ENCODE data around the gene SLC37A4. TPM values are rescaled to one million over a fixed set of nuclear protein-coding genes. Genes with fewer than 3 reads are reported as not detected.
A peak's percentile ranks its signal among the peaks of the same experiment; 100 is the strongest.

The SLC37A4 gene
- polyA plus RNA-seq, 1 experiment: 21.4 TPM

DNA sequence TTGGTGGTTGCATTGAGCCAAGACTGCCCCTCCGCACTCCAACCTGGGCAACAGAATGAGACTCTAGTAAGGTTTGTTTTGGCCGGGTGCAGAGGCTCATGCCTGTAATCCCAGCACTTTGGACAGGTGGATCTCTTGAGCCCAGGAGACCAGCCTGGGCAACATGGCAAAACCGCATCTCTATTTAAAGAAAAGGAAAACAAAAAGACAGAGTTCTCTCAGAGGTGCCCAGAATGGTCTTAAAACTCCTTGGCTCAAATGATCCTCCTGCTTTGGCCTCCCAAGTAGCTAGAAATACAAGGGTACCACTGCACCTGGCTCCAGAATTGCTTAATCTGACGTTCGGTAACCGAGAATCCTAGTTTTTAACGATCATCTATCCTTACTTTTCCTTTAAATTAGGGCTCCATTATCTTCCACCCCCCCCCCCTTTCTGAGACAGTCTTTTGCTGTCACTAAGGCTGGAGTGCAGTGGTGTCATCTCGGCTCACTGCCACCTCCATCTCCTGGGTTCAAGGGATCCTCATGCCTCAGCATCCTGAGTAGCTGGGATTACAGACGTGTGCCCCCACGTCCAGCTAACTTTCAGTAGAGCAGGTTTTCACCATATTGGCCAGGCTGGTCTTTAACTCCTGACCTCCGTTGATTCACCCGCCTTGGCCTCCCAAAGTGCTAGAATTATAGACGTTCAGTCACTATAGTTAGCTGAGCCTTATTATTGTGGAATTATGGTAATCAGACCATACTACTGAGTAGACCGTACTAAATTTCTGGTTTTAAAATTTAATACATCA is 14.3 kb downstream of the SLC37A4 start:
- ChIA-PET CTCF (interaction anchor here (0.8 to 1.0 kb wide), 4 partner anchors 16 to 60 kb away, joined by 3 to 5 read pairs (median 4); partner anchors contain the start of genes CENATAC and UPK2), POLR2A (no interaction called here)
- DNase-seq (ENCODE audit: low read depth): no peak
- Histone ChIP-seq H3K27me3 (ENCODE audit: control insufficient read depth, insufficient read depth, low read length) (no peaks in the 10 kb centered on the region), H3K36me3 (ENCODE audit: control insufficient read depth, insufficient read depth, low read length) (peaks cover 11% of the 10 kb centered on the region), H3K4me3 (ENCODE audit: low read depth, low read length) (no peak overlapping the region)
- TF ChIP-seq, protein P1, sequence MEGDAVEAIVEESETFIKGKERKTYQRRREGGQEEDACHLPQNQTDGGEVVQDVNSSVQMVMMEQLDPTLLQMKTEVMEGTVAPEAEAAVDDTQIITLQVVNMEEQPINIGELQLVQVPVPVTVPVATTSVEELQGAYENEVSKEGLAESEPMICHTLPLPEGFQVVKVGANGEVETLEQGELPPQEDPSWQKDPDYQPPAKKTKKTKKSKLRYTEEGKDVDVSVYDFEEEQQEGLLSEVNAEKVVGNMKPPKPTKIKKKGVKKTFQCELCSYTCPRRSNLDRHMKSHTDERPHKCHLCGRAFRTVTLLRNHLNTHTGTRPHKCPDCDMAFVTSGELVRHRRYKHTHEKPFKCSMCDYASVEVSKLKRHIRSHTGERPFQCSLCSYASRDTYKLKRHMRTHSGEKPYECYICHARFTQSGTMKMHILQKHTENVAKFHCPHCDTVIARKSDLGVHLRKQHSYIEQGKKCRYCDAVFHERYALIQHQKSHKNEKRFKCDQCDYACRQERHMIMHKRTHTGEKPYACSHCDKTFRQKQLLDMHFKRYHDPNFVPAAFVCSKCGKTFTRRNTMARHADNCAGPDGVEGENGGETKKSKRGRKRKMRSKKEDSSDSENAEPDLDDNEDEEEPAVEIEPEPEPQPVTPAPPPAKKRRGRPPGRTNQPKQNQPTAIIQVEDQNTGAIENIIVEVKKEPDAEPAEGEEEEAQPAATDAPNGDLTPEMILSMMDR (IDR thresholded peaks at IDR 0.05; ENCODE audit: insufficient read depth, low read depth, low read length): no peak

DNA sequence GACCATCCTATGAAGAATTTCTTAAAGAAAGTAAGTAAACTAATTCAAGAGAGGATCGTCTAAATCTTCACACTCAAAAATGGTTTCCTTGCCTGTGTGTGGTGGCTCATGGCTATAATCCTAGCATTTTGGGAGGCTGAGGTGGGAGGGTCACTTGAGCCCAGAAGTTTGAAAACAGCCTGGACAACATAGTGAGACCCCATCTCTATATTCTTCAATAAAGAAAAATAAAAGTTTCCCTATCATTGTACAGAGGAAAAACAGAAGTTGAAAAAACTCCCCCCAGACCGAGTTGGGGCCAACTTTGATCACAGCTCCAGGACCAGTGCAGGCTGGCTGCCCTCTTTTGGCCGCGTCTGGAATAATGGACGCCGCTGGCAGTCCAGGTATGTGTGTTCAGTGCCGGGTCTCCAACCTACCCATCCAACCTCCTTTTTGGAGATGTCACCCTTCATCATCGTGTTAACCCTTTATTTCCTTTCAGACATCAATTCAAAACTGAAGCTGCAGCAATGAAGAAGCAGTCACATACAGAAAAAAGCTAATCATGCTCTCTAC is 15.5 kb downstream of the SLC37A4 start:
- Histone ChIP-seq H3K4me3 (ENCODE audit: low read depth, low read length) (no peak overlapping the region), H3K27me3 (ENCODE audit: control insufficient read depth, insufficient read depth, low read length) (no peaks in the 10 kb centered on the region), H3K36me3 (ENCODE audit: control insufficient read depth, insufficient read depth, low read length) (peaks cover 16% of the 10 kb centered on the region)
- POLR2A ChIA-PET: no interaction called here
- CTCF ChIA-PET: interaction anchor here (0.6 to 1.0 kb wide), 6 partner anchors 14 to 326 kb away, joined by 3 to 5 read pairs (median 4); partner anchors contain the start of genes BCL9L, CENATAC and UPK2
- TF ChIP-seq, protein P1 (IDR thresholded peaks at IDR 0.05; ENCODE audit: insufficient read depth, low read depth, low read length): peak; percentile 41
- no peak for DNase-seq (ENCODE audit: low read depth)

DNA sequence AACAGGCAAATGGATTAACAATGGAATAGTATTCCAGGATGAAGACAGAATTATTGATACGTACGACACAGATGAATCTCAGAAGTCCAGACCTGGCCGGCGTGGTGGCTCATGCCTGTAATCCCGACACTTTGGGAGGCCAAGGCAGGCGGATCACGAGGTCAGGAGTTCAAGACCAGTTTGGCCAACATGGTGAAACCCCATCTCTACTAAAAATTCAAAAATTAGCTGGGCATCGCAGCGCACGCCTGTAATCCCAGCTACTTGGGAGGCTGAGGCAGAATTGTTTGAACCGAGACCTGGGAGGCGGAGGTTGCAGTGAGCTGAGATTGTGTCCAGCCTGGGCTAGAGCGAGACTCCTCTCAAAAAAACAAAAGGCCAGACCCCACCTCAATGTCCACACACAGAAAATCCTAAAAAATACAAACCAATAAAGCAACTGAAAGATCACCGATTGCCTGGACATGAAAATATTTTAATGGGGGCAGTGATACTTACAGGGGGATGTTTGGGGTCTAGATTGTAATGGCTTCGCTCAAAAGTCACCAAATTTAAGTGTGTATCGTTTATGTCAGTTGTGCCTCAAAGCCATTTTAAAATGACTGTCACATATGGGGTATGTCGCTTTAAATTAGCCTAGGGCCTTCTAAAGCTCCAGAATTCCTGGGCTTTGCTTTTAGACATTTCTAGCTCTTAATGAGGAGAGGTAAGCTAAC is 16.3 kb downstream of the SLC37A4 start:
- TF ChIP-seq, protein P1 (IDR thresholded peaks at IDR 0.05; ENCODE audit: insufficient read depth, low read depth, low read length): no peak
- Histone ChIP-seq H3K4me3 (ENCODE audit: low read depth, low read length) (no peak overlapping the region), H3K36me3 (ENCODE audit: control insufficient read depth, insufficient read depth, low read length) (peaks cover 16% of the 10 kb centered on the region), H3K27me3 (ENCODE audit: control insufficient read depth, insufficient read depth, low read length) (no peaks in the 10 kb centered on the region)
- DNase-seq (ENCODE audit: low read depth): no peak
- CTCF ChIA-PET: interaction anchor here (0.6 to 1.0 kb wide), 2 partner anchors 89 to 325 kb away, joined by 3 to 5 read pairs; partner anchors contain the start of gene BCL9L
- POLR2A ChIA-PET: no interaction called here

DNA sequence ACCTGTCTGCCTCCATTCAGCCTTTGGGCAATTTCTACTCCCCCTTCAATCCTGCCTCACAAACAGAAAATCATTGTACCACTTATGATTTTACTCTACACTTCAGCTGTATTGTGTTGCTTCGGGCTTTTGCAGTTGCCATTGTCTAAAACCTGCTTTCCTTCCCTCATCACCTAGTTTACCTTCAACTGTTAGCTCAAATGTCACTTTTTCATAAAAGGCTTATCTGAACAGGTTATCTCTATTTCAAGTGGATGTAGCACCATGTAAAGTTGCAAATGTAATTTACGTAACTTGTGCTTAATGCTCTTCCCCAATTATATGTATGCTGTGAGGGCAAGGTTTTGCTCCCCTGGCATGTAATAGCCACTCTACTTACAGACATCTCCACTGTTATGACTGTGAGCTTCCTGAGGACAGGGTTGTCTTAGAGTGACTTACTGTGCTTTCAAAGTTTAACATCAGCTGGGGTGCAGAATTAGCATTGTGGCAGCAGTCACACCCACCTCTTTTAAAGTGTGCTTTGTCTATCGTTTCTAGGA is 18.0 kb downstream of the SLC37A4 start:
- TF ChIP-seq, protein P1 (IDR thresholded peaks at IDR 0.05; ENCODE audit: insufficient read depth, low read depth, low read length): no peak
- CTCF ChIA-PET: interaction anchor here (0.6 to 1.0 kb wide), 2 partner anchors 15 to 1528 kb away, joined by 3 read pairs; partner anchors contain the start of gene CENATAC
- Histone ChIP-seq H3K36me3 (ENCODE audit: control insufficient read depth, insufficient read depth, low read length) (peaks cover 16% of the 10 kb centered on the region), H3K4me3 (ENCODE audit: low read depth, low read length) (no peak overlapping the region), H3K27me3 (ENCODE audit: control insufficient read depth, insufficient read depth, low read length) (no peaks in the 10 kb centered on the region)
- DNase-seq (ENCODE audit: low read depth): no peak
- POLR2A ChIA-PET: no interaction called here
